Heart left ventricle (tissue), 16 donors: Measurements from ENCODE around the gene RTTN. TPM values are rescaled to one million over a fixed set of nuclear protein-coding genes. Genes with fewer than 3 reads are reported as not detected.

ENCODE experiments used
- ATAC-seq, 4 donors: fragments of 200-7000 bp; cut with Tn5 transposase; one replicate each; pipeline ENCODE4 v1.9.1; 2020 to 2022; ENCODE audit warnings: moderate library complexity in 4 of 4, mild to moderate bottlenecking in 3 of 4, moderate number of reproducible peaks in 1 of 4
- DNase-seq, 5 donors: peaks; one replicate each; pipeline ENCODE4 v3.0.0-alpha.2; 2020
- H3K27ac ChIP-seq, 12 donors: fragments of 200-600 bp; sonication (generic) in 4 of 12; one replicate each; pipeline versions ENCODE4 v1.5.0 to v1.8.0; 2016 to 2022; ENCODE audit warnings: mild to moderate bottlenecking in 2 of 12
- H3K27me3 ChIP-seq, 9 donors: fragments of 200-600 bp; sonication (generic) in 2 of 9; one replicate each; pipeline versions ENCODE4 v1.5.1 to v1.8.0; 2016 to 2022; ENCODE audit warnings: mild to moderate bottlenecking in 3 of 9
- H3K36me3 ChIP-seq, 9 donors: fragments of 200-600 bp; sonication (generic) in 2 of 9; one replicate each; pipeline versions ENCODE4 v1.5.0 to v1.8.0; 2018 to 2022; ENCODE audit warnings: mild to moderate bottlenecking in 2 of 9
- H3K4me1 ChIP-seq, 12 donors: fragments of 200-600 bp; sonication (generic) in 4 of 12; one replicate each; pipeline versions ENCODE4 v1.5.0 to v1.8.0; 2016 to 2022; ENCODE audit warnings: mild to moderate bottlenecking in 3 of 12
- H3K4me3 ChIP-seq, 12 donors: fragments of 200-600 bp; sonication (generic) in 4 of 12; one replicate each; pipeline versions ENCODE4 v1.5.0 to v1.8.0; 2017 to 2022; ENCODE audit warnings: mild to moderate bottlenecking in 9 of 12, moderate library complexity in 4 of 12
- H3K9me3 ChIP-seq, 12 donors: fragments of 200-600 bp; sonication (generic) in 4 of 12; one replicate each; pipeline versions ENCODE4 v1.5.0 to v1.8.0; 2016 to 2022; ENCODE audit warnings: mild to moderate bottlenecking in 1 of 12
- POLR2A ChIP-seq, 2 donors: fragments of 450-650 bp; IDR thresholded peaks; one replicate each; pipeline ENCODE4 v1.6.1; 2017; ENCODE audit warnings: antibody characterized with exemption in 2 of 2, mild to moderate bottlenecking in 2 of 2, moderate library complexity in 2 of 2
- WGBS, 4 donors: extraction: QIAGEN DNeasy Blood & Tissue Kit in 2 of 4; methylation state at CpG; one replicate each; pipeline versions ENCODE4 v1.1.5 to v1.1.7; 2013 to 2018; 5-methylcytosine and 5-hydroxymethylcytosine counted together
- intact Hi-C, 10 donors: fragments of 100-400 bp; cut with DNase I; formaldehyde crosslinking; loops; one replicate each; pipeline versions ENCODE4 v1.11.1 to v1.14.2; 2022
- polyA plus RNA-seq, 2 donors: library from polyadenylated mRNA; stranded (reverse); fragments of 200-250 nt; gene quantifications; one replicate each; pipeline ENCODE4 v1.2.3, GENCODE V29; 2013
- total RNA-seq, 9 donors: library from RNA; depleted of rRNA in 2 of 9; stranded (reverse); fragments of >200 nt in 2 of 9; fragmentation: NEBNext Ultra II Directional in 3 of 9; extraction: Animal tissue kit (Norgen Biotek cat#: 25700) in 3 of 9; gene quantifications; one replicate each; pipeline versions ENCODE4 v1.1.0 to v1.2.4, GENCODE V29; 2016 to 2023
- TF ChIP-seq, protein P1 (sequence below), 12 donors: fragments of 200-600 bp; sonication (generic) in 4 of 12; IDR thresholded peaks; one replicate each; pipeline versions ENCODE4 v1.5.0 to v1.8.0; 2018 to 2022; ENCODE audit warnings: antibody characterized with exemption in 12 of 12, mild to moderate bottlenecking in 5 of 12
- donor health status: ischemic (EF 13 %, LVEDD 7.1; RV severe dilation, severe dysfunction).
- donor health status: healthy with polysubstance abuse.
- donor health status: DM: no; HTN: yes; CAD: no.
- donor health status: DM: no; HTN: no; CAD: no.
- donor health status: ischemic (EF 25% LVEDD 6.9; RV normal size, moderate dysfunction).
- donor health status: ischemic (EF 25% LVEDD 5.7; RV mildly dilated, moderate dysfunction).
- donor health status: healthy.
- donor health status: DM: yes; HTN: yes; CAD: no.
- donor health status: ischemic (EF 35%, LVEDD 5.7; RV mildly dilated, moderate dysfunction).
- donor health status: nonischemic (EF 11% LVEDD 7.7; RV severe dilation, severe dysfunction).
- donor health status: DM: yes; HTN: yes; CAD: no.
- donor health status: PGD.
- donor health status: ischemic (EF 29% LVEDD 5.4; RV normal size, mild dysfunction).
- donor health status: nonischemic (EF 23%, LVEDD 6.1; RV moderate dilation, normal function).

The RTTN gene
- total and polyA plus RNA-seq, 11 donors = 5.8 to 14.3 (median 8.1) TPM

DNA sequence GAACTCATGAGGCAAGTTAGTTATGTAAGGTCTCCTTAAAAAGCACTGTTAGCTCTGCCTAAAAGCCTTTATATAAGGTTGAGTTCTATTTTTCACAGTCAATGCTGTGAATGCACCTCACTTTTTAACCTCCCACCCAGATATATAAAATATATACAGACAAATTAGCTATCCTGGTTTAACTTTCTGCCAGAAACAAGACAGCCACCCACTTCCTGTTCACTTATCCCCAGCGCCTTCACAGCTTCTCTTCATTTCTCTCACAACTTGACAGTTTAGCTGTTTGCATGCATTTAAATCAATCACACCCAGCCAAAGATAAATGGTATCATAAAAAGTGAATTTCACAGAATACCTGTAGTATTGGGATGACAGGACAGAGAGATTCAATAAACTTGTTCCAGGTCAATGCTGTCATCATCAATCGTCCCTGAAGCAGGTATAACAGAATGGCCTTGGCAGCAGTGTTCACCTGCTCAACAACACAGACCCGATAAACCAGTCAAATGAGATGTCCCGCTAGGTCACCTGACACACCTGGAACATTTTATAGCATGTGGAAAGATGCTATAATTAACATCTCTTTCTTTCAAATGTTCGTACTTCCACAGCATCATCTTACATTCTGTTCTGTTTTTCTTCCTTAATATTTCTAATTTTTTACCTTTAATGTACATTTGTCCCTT lies 55.7 kb downstream of the RTTN start:
- no peaks in the 10 kb centered on the region for H3K27me3 ChIP-seq
- no peaks in the 10 kb centered on the region for H3K9me3 ChIP-seq
- no peak for DNase-seq
- no peaks in the 10 kb centered on the region for H3K4me1 ChIP-seq
- H3K36me3 ChIP-seq = peaks cover 0 to 61% (median 48%) of the 10 kb centered on the region in 9 donors
- WGBS, 4 donors = 93 to 97% (median 94%) methylated on average over 5 of the region's 5 CpGs
- TF ChIP-seq, protein P1, sequence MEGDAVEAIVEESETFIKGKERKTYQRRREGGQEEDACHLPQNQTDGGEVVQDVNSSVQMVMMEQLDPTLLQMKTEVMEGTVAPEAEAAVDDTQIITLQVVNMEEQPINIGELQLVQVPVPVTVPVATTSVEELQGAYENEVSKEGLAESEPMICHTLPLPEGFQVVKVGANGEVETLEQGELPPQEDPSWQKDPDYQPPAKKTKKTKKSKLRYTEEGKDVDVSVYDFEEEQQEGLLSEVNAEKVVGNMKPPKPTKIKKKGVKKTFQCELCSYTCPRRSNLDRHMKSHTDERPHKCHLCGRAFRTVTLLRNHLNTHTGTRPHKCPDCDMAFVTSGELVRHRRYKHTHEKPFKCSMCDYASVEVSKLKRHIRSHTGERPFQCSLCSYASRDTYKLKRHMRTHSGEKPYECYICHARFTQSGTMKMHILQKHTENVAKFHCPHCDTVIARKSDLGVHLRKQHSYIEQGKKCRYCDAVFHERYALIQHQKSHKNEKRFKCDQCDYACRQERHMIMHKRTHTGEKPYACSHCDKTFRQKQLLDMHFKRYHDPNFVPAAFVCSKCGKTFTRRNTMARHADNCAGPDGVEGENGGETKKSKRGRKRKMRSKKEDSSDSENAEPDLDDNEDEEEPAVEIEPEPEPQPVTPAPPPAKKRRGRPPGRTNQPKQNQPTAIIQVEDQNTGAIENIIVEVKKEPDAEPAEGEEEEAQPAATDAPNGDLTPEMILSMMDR (IDR thresholded peaks at IDR 0.05) = no peak
- H3K27ac ChIP-seq = no peak overlapping the region
- intact Hi-C loops = no loop called here
- ATAC-seq = no peak
- no peak overlapping the region for H3K4me3 ChIP-seq

DNA sequence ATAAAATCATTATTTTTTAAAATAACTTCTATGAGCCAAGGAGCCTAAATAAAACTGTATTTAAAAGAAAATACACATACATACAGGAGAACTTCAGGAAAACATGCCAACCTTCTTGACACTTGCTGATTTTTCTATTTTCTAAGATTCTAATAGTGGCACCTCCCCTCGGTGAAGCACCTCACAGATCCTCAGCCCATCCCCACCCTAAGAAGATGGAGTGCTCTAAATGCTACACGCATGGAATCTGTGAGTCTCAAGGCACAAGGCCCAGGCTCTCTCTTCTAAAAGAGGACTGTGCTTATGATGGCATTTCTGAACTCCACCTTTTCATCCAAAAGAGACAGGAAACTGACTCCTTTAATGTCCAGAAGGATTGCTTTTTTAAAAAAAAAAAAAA lies 56.3 kb downstream of the RTTN start:
- Histone ChIP-seq H3K9me3 (no peaks in the 10 kb centered on the region), H3K36me3 (peaks cover 0 to 67% (median 48%) of the 10 kb centered on the region in 9 donors), H3K27ac (peak overlapping the region in 1 of 12 donors; percentile 63), H3K4me1 (no peaks in the 10 kb centered on the region), H3K4me3 (no peak overlapping the region), H3K27me3 (no peaks in the 10 kb centered on the region)
- intact Hi-C loops = no loop called here
- no peak for ATAC-seq
- 96 to 100% (median 98%) methylated on average over 2 of the region's 2 CpGs for WGBS, 4 donors
- TF ChIP-seq, protein P1 (IDR thresholded peaks at IDR 0.05) = no peak
- no peak for TF ChIP-seq POLR2A (IDR thresholded peaks at IDR 0.05)
- DNase-seq = no peak

DNA sequence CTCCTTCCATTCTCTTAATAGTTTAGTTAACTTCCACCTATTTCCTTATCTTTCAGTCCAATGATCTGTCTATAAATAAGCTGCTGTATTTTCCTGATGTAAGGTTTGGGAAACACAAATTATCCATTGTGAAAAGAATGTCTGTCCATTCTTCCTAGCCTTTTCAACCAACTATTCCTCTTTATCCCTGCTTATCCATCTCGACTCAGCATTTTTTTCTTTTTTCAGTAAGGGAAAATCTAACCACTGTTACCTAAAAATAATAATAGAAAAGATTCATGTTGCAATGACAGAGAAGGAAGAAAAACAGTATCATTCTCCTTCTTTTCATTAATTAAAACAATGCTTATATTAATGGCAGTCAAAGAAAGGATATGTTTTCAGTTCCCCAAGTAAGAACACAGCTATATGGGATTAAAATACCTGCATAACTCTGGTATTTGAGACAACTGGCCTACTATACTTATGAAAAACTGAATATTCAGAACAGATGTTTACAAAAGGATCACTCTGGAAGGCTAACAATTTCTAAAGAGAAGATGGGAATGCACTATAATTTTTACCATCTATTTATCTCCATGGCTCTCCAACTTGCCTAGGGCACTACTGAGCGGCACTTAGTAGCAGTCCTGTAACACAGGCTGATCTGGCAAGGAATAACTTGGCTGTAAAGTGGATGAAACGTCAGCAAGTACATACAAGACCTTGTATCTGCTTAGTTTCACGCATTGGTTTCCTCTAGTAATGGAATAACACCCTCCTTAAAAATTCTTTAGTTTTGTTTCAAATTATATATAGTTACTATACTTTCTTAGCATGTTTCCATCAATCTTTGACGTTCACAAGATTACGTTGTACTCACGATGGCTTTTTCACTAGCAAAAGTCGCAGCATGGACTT lies 57.2 kb downstream of the RTTN start:
- Histone ChIP-seq H3K4me3 (no peak overlapping the region), H3K36me3 (peaks cover 0 to 73% (median 49%) of the 10 kb centered on the region in 9 donors), H3K27ac (peak overlapping the region in 1 of 12 donors; percentile 63), H3K9me3 (peaks cover 0 to 3% (median 0%) of the 10 kb centered on the region in 12 donors), H3K4me1 (no peaks in the 10 kb centered on the region), H3K27me3 (no peaks in the 10 kb centered on the region)
- TF ChIP-seq, protein P1 (IDR thresholded peaks at IDR 0.05) = no peak
- no peak for TF ChIP-seq POLR2A (IDR thresholded peaks at IDR 0.05)
- 80 to 86% (median 82%) methylated on average over 8 of the region's 8 CpGs for WGBS, 4 donors
- intact Hi-C loops = no loop called here
- ATAC-seq (no peak), DNase-seq (no peak)

DNA sequence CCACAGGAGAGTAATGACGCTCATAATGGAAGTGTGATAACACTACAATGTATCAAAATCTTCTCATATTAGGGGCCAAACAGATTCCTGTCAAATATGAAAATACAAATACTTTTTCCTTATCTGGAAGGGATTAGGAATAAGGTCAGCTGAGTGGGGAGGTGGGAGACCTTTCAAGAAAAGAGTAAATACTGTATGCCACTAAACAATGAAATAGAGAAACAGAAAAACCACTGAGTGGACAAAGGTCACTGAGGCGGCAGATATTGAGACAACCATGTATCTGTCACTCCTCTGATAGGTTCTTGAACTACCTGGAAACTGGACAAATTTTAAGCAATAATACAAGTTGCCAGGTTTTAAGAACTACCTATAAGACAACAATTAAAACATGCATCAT lies 59.3 kb downstream of the RTTN start:
- no peak for DNase-seq
- Histone ChIP-seq H3K9me3 (peaks cover 0 to 9% (median 0%) of the 10 kb centered on the region in 12 donors), H3K27ac (no peak overlapping the region), H3K27me3 (no peaks in the 10 kb centered on the region), H3K4me1 (no peaks in the 10 kb centered on the region), H3K4me3 (no peak overlapping the region), H3K36me3 (peaks cover 0 to 73% (median 57%) of the 10 kb centered on the region in 9 donors)
- intact Hi-C loops = no loop called here
- WGBS, 4 donors = 92 to 97% (median 94%) methylated on average over 2 of the region's 2 CpGs
- no peak for ATAC-seq
- TF ChIP-seq POLR2A (IDR thresholded peaks at IDR 0.05) = no peak
- TF ChIP-seq, protein P1 (IDR thresholded peaks at IDR 0.05) = no peak
